Gastroesophageal sphincter (tissue), 3 donors: ENCODE measurements around the gene OGDH.

ENCODE experiments used
- CTCF ChIP-seq, 4 experiments: fragments of 200-600 bp in 2 of 4; fragments of 450-650 bp in 2 of 4; sonication (generic) in 1 of 4; IDR thresholded peaks; one replicate each; pipeline ENCODE4 v1.5.1; 2017 to 2019; ENCODE audit warnings: antibody characterized with exemption in 4 of 4, mild to moderate bottlenecking in 2 of 4, moderate library complexity in 2 of 4
- POLR2AphosphoS5 ChIP-seq: sonication (generic); formaldehyde crosslinking; IDR thresholded peaks from one replicate; pipeline ENCODE4 v1.6.1; 2017; ENCODE audit warnings: antibody characterized with exemption

DNA sequence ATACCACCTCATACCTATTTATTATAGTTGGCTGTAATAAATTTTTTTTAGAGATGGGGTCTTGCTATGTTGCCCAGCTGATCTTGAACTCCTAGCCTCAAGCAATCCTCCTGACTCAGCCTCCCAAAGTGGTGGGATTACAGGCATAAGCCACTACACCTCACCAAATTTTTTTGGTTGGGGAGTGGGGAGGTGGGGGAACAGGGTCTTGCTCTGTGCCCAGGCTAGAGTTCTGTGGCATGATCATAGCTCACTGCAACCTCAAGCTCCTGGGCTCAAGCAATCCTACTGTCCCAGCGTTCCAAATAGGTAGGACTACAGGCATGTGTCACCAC lies 3.9 kb upstream of the OGDH start:
- TF ChIP-seq CTCF (IDR thresholded peaks at IDR 0.05) = no peak
- TF ChIP-seq POLR2AphosphoS5 = no peak
